Type B pancreatic cell (in vitro differentiated cells): ENCODE results near the gene RFX4. TPM values are rescaled to one million over a fixed set of nuclear protein-coding genes. Genes with fewer than 3 reads are reported as not detected.

ENCODE experiments used
- DNase-seq: peaks from one replicate; pipeline ENCODE4 v3.0.0; 2021; ENCODE audit warnings: mixed read lengths; ENCODE audit not compliant: unreplicated experiment; ENCODE audit errors: extremely low spot score
- H3K27ac Mint-ChIP-seq: 2 replicates; pipeline ENCODE4 v1.8.0; 2021; ENCODE audit warnings: mild to moderate bottlenecking, mixed read lengths
- H3K27me3 Mint-ChIP-seq: 2 replicates; pipeline ENCODE4 v1.8.0; 2021; ENCODE audit warnings: mixed read lengths
- H3K36me3 Mint-ChIP-seq: 2 replicates; pipeline ENCODE4 v1.8.0; 2021; ENCODE audit warnings: mixed read lengths
- H3K4me1 Mint-ChIP-seq: one replicate; pipeline ENCODE4 v1.8.0; 2021; ENCODE audit warnings: mixed read lengths; ENCODE audit not compliant: unreplicated experiment
- H3K4me3 Mint-ChIP-seq: 2 replicates; pipeline ENCODE4 v1.8.0; 2021; ENCODE audit warnings: mild to moderate bottlenecking, mixed read lengths
- H3K9me3 Mint-ChIP-seq: 2 replicates; pipeline ENCODE4 v1.8.0; 2021; ENCODE audit warnings: mixed read lengths
- CTCF ChIP-seq: fragments of 200-600 bp; sonication (generic); conservative IDR thresholded peaks from 2 replicates; pipeline ENCODE4 v1.5.0; 2021; ENCODE audit warnings: antibody characterized with exemption, mild to moderate bottlenecking
- total RNA-seq: library from RNA; stranded (reverse); gene quantifications from 2 replicates; pipeline ENCODE4 v1.2.1, GENCODE V29; 2021; ENCODE audit warnings: low replicate concordance

Gene RFX4
- total RNA-seq, 1 donor from 2014 or later, result 25.4 TPM

- no peaks in the 10 kb centered on the region for H3K36me3 Mint-ChIP-seq
- no peak for TF ChIP-seq CTCF
- no peak for DNase-seq
- peaks cover 10% of the 10 kb centered on the region for H3K4me1 Mint-ChIP-seq
- H3K27ac Mint-ChIP-seq, result no peak overlapping the region
- peaks cover 26% of the 10 kb centered on the region for H3K27me3 Mint-ChIP-seq
- no peak overlapping the region for H3K4me3 Mint-ChIP-seq
- no peaks in the 10 kb centered on the region for H3K9me3 Mint-ChIP-seq
Measured at GRCh38 chr12:106743270-106743988, 160.6 kb downstream of the RFX4 start.

GRCh38 chr12:106744600-106744999 lies 161.8 kb downstream of the RFX4 start:
- Mint-ChIP-seq H3K27me3 (peaks cover 26% of the 10 kb centered on the region), H3K36me3 (no peaks in the 10 kb centered on the region), H3K4me1 (peaks cover 10% of the 10 kb centered on the region), H3K27ac (no peak overlapping the region), H3K4me3 (no peak overlapping the region), H3K9me3 (no peaks in the 10 kb centered on the region)
- no peak for DNase-seq
- TF ChIP-seq CTCF, result no peak

- TF ChIP-seq CTCF, result no peak
- no peaks in the 10 kb centered on the region for H3K9me3 Mint-ChIP-seq
- DNase-seq, result no peak
- H3K4me3 Mint-ChIP-seq, result no peak overlapping the region
- peaks cover 26% of the 10 kb centered on the region for H3K27me3 Mint-ChIP-seq
- H3K36me3 Mint-ChIP-seq, result no peaks in the 10 kb centered on the region
- H3K4me1 Mint-ChIP-seq, result peaks cover 10% of the 10 kb centered on the region
- no peak overlapping the region for H3K27ac Mint-ChIP-seq
Measured at GRCh38 chr12:106745181-106745745, 162.5 kb downstream of the RFX4 start.

GRCh38 chr12:106747973-106748436 lies 165.2 kb downstream of the RFX4 start:
- no peak overlapping the region for H3K27ac Mint-ChIP-seq
- TF ChIP-seq CTCF, result no peak
- H3K27me3 Mint-ChIP-seq, result peaks cover 18% of the 10 kb centered on the region
- H3K9me3 Mint-ChIP-seq, result peaks cover 4% of the 10 kb centered on the region
- no peak for DNase-seq
- no peaks in the 10 kb centered on the region for H3K36me3 Mint-ChIP-seq
- no peak overlapping the region for H3K4me3 Mint-ChIP-seq
- H3K4me1 Mint-ChIP-seq, result peaks cover 10% of the 10 kb centered on the region

GRCh38 chr12:106750524-106750923 lies 167.7 kb downstream of the RFX4 start:
- Mint-ChIP-seq H3K4me1 (peaks cover 10% of the 10 kb centered on the region), H3K27me3 (no peaks in the 10 kb centered on the region), H3K36me3 (no peaks in the 10 kb centered on the region), H3K4me3 (no peak overlapping the region), H3K9me3 (peaks cover 4% of the 10 kb centered on the region), H3K27ac (no peak overlapping the region)
- no peak for DNase-seq
- no peak for TF ChIP-seq CTCF
